ENCODE data around the gene DLL3.

DNA sequence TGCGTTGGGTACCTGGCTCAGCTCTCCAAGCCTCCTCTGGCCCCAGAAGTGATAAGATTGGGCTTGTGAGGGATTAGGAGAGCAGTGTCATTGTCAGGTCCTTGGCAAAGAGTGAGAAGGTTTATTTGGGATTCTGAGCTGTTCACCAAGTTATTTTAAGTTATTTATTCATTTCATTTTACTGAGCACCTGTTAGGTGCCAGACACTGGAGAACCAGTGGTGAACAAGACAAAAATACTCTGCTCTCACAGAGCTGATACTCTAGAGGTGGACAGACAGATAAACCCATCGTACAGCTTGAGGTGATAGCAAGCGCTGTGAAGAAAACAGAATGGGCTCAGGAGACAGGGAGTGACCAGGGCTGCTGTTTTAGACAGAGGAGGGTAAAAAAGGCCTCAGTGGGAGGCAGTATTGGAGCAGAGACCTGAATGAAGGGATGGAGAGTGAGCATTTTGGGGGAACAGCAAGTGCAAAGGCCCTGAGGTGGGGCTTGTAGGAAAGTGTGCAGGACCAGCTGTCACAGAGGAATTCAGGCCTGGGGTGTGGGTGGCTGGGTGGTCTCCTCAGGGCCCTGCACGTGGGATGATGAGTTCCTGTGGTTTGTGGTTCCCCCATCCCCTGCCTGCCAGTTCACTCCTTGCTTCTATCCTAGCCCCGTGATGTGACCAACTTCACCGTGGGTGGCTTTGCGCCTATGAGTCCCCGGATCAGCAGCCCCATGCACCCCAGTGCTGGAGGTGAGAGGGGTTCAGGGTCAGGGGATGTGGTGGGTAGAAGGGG, 26.8 kb upstream of the DLL3 start:
- TF ChIP-seq, protein P1, sequence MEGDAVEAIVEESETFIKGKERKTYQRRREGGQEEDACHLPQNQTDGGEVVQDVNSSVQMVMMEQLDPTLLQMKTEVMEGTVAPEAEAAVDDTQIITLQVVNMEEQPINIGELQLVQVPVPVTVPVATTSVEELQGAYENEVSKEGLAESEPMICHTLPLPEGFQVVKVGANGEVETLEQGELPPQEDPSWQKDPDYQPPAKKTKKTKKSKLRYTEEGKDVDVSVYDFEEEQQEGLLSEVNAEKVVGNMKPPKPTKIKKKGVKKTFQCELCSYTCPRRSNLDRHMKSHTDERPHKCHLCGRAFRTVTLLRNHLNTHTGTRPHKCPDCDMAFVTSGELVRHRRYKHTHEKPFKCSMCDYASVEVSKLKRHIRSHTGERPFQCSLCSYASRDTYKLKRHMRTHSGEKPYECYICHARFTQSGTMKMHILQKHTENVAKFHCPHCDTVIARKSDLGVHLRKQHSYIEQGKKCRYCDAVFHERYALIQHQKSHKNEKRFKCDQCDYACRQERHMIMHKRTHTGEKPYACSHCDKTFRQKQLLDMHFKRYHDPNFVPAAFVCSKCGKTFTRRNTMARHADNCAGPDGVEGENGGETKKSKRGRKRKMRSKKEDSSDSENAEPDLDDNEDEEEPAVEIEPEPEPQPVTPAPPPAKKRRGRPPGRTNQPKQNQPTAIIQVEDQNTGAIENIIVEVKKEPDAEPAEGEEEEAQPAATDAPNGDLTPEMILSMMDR (IDR thresholded peaks at IDR 0.05) = no peak
- no peak for TF ChIP-seq POLR2A (IDR thresholded peaks at IDR 0.05)
